KMS-11 (cell line): ENCODE measurements around the gene ZNF513.

Experiments
- H2AFZ ChIP-seq: fragments of 200-600 bp; sonication (generic); 2 replicates; pipeline ENCODE4 v1.6.1; 2016; ENCODE audit warnings: antibody characterized with exemption, mixed run types, low read depth
- H3K27ac ChIP-seq: fragments of 200-600 bp; sonication (generic); 2 replicates; pipeline ENCODE4 v1.6.1; 2016; ENCODE audit warnings: mild to moderate bottlenecking, mixed run types
- H3K27me3 ChIP-seq: fragments of 200-600 bp; sonication (generic); 2 replicates; pipeline ENCODE4 v1.6.1; 2017; ENCODE audit warnings: mild to moderate bottlenecking, low read depth, mixed run types, moderate library complexity; ENCODE audit not compliant: insufficient read depth
- H3K36me3 ChIP-seq: fragments of 200-600 bp; sonication (generic); 2 replicates; pipeline ENCODE4 v1.6.1; 2017; ENCODE audit warnings: mild to moderate bottlenecking, mixed run types; ENCODE audit not compliant: insufficient read depth
- H3K4me1 ChIP-seq: fragments of 200-600 bp; sonication (generic); 2 replicates; pipeline ENCODE4 v1.6.1; 2016; ENCODE audit warnings: mild to moderate bottlenecking, low read depth, mixed run types; ENCODE audit not compliant: poor library complexity, severe bottlenecking
- H3K4me2 ChIP-seq: fragments of 200-600 bp; sonication (generic); 2 replicates; pipeline ENCODE4 v1.7.0; 2016; ENCODE audit warnings: mild to moderate bottlenecking, mixed run types
- H3K4me3 ChIP-seq: fragments of 200-600 bp; sonication (generic); IDR thresholded peaks from 2 replicates; pipeline ENCODE4 v1.6.1; 2017; ENCODE audit warnings: low read depth, low read length, mixed read lengths; ENCODE audit not compliant: insufficient read depth
- H3K79me2 ChIP-seq: fragments of 200-600 bp; sonication (generic); 2 replicates; pipeline ENCODE4 v1.6.1; 2016; ENCODE audit warnings: low read depth, mixed run types; ENCODE audit not compliant: insufficient read depth
- H3K9ac ChIP-seq: fragments of 200-600 bp; sonication (generic); 2 replicates; pipeline ENCODE4 v1.6.1; 2016; ENCODE audit warnings: mild to moderate bottlenecking, mixed run types
- H4K20me1 ChIP-seq: fragments of 200-600 bp; sonication (generic); 2 replicates; pipeline ENCODE4 v1.6.1; 2016; ENCODE audit warnings: mild to moderate bottlenecking, mixed run types; ENCODE audit not compliant: insufficient read depth
- TF ChIP-seq, protein P1 (sequence below): fragments of 200-600 bp; sonication (generic); conservative IDR thresholded peaks from 2 replicates; pipeline ENCODE4 v1.6.1; 2017; ENCODE audit warnings: low read depth, mild to moderate bottlenecking, antibody characterized with exemption, low read length, moderate library complexity, mixed read lengths

Gene ZNF513

DNA sequence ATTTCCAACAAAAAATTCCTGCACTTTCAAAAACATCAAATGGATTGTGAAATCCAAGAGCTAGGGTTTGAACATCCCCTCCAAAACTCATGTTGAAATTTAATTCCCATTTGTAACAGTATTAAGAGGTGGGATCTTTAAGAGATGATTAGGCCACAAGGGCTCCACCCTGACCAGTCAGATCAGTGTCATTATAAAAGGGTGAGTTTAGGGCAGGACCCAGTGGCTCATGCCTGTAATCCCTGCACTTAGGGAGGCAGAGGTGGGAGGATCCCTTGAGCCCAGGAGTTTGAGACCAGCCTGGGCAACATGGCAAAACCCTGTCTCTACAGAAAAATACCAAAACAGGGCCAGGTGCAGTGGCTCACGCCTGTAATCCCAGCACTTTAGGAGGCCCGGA lies 32.9 kb downstream of the ZNF513 start:
- H3K9ac ChIP-seq = no peak overlapping the region
- H3K4me3 ChIP-seq = no peak overlapping the region
- H3K4me1 ChIP-seq = peaks cover 33% of the 10 kb centered on the region
- H3K27ac ChIP-seq = no peak overlapping the region
- no peak overlapping the region for H2AFZ ChIP-seq
- no peaks in the 10 kb centered on the region for H3K27me3 ChIP-seq
- H3K36me3 ChIP-seq = no peaks in the 10 kb centered on the region; the same call in 1 of the 2 replicates
- 0 out of 2 replicates have a peak, but pooled peaks cover 9% of the 10 kb centered on the region for H4K20me1 ChIP-seq
- H3K79me2 ChIP-seq = peaks cover 79% of the 10 kb centered on the region
- TF ChIP-seq, protein P1, sequence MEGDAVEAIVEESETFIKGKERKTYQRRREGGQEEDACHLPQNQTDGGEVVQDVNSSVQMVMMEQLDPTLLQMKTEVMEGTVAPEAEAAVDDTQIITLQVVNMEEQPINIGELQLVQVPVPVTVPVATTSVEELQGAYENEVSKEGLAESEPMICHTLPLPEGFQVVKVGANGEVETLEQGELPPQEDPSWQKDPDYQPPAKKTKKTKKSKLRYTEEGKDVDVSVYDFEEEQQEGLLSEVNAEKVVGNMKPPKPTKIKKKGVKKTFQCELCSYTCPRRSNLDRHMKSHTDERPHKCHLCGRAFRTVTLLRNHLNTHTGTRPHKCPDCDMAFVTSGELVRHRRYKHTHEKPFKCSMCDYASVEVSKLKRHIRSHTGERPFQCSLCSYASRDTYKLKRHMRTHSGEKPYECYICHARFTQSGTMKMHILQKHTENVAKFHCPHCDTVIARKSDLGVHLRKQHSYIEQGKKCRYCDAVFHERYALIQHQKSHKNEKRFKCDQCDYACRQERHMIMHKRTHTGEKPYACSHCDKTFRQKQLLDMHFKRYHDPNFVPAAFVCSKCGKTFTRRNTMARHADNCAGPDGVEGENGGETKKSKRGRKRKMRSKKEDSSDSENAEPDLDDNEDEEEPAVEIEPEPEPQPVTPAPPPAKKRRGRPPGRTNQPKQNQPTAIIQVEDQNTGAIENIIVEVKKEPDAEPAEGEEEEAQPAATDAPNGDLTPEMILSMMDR = no peak
- no peak overlapping the region for H3K4me2 ChIP-seq

GRCh38 chr2:27336173-27336572 lies 44.4 kb downstream of the ZNF513 start:
- H3K9ac ChIP-seq = no peak overlapping the region
- H3K27me3 ChIP-seq = no peaks in the 10 kb centered on the region
- no peaks in the 10 kb centered on the region for H4K20me1 ChIP-seq
- no peak overlapping the region for H3K27ac ChIP-seq
- TF ChIP-seq, protein P1 = no peak
- H2AFZ ChIP-seq = no peak overlapping the region
- no peak overlapping the region for H3K4me3 ChIP-seq
- peaks cover 7% of the 10 kb centered on the region; the same call in 1 of the 2 replicates for H3K36me3 ChIP-seq
- no peak overlapping the region for H3K4me2 ChIP-seq
- no peaks in the 10 kb centered on the region for H3K4me1 ChIP-seq
- H3K79me2 ChIP-seq = no peaks in the 10 kb centered on the region

DNA sequence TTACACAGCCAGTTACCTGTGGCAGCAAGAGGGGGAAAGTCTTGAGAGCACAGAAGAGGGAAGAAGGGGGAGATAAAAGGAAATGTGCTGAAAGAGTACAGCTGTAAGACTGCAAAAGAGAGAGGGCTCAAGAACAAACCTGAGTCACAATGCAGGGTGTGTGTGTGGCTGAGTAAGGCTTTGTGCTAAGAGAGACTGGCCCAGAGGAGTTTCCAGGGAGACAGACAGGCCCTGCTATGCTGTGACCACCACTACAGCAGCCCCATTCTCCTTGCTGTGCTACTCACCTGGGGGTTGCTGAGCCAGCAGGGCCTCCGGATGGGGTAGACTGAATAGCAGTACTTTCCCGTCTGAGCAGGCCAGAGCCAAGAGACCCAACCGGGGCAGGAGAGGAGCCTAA lies 45.2 kb downstream of the ZNF513 start:
- Histone ChIP-seq H3K27ac (no peak overlapping the region), H3K79me2 (no peaks in the 10 kb centered on the region), H3K9ac (no peak overlapping the region), H3K4me2 (no peak overlapping the region), H3K27me3 (no peaks in the 10 kb centered on the region), H2AFZ (no peak overlapping the region), H3K4me3 (no peak overlapping the region), H4K20me1 (no peaks in the 10 kb centered on the region), H3K4me1 (no peaks in the 10 kb centered on the region), H3K36me3 (peaks cover 7% of the 10 kb centered on the region; the same call in 1 of the 2 replicates)
- TF ChIP-seq, protein P1 = no peak
